Caco-2 (cell line): ENCODE data around the gene TMPRSS11B. TPM values are rescaled to one million over a fixed set of nuclear protein-coding genes. Genes with fewer than 3 reads are reported as not detected.

Source experiments
- BruUV-seq: library from RNA; stranded (reverse); fragments of 400-500 nt; replicated peaks from 2 replicates; lab custom pipeline; 2021; lab: Mats Ljungman, UMichigan
- CTCF ChIA-PET: fragments of 300-600 bp; sonication (Branson Sonifier 250); formaldehyde crosslinking; loops from one replicate; lab custom pipeline; 2022; ENCODE audit warnings: antibody characterized with exemption; lab: Charles Lee
- POLR2A ChIA-PET: fragments of 300-600 bp; sonication (Branson Sonifier 250); formaldehyde crosslinking; loops from one replicate; lab custom pipeline; 2022; ENCODE audit warnings: antibody characterized with exemption; lab: Charles Lee
- DNase-seq, 2 experiments: peaks; one replicate each; pipeline versions ENCODE4 v3.0.0 to v3.0.0-alpha.2; 2020 to 2022
- H3K27me3 ChIP-seq: replicated peaks from 2 replicates; pipeline ENCODE4 v1.6.0; 2011; ENCODE audit warnings: low read length; ENCODE audit not compliant: control insufficient read depth, insufficient read depth
- H3K36me3 ChIP-seq: 2 replicates; pipeline ENCODE4 v1.5.1; 2011; ENCODE audit warnings: low read length; ENCODE audit not compliant: control insufficient read depth, insufficient read depth
- H3K4me1 ChIP-seq: fragments of 250-450 bp; sonication (Bioruptor Pico); 2 replicates; pipeline ENCODE4 v1.5.1; 2020; ENCODE audit warnings: mild to moderate bottlenecking
- H3K4me3 ChIP-seq: 2 replicates; pipeline ENCODE4 v1.5.1; 2011; ENCODE audit warnings: low read depth, mild to moderate bottlenecking, control low read depth, low read length
- H3K9me3 ChIP-seq: fragments of 250-450 bp; sonication (Bioruptor Pico); 2 replicates; pipeline ENCODE4 v1.5.1; 2020; ENCODE audit warnings: mild to moderate bottlenecking, moderate library complexity
- H3K27ac Mint-ChIP-seq: one replicate; pipeline ENCODE4 v1.8.0; 2022; ENCODE audit warnings: mixed read lengths; ENCODE audit not compliant: unreplicated experiment
- H3K27me3 Mint-ChIP-seq: one replicate; pipeline ENCODE4 v1.8.0; 2022; ENCODE audit warnings: mixed read lengths; ENCODE audit not compliant: insufficient read depth, unreplicated experiment
- H3K36me3 Mint-ChIP-seq: one replicate; pipeline ENCODE4 v1.8.0; 2022; ENCODE audit warnings: mild to moderate bottlenecking, mixed read lengths; ENCODE audit not compliant: insufficient read depth, unreplicated experiment
- H3K4me1 Mint-ChIP-seq: one replicate; pipeline ENCODE4 v1.8.0; 2022; ENCODE audit warnings: low read depth, mixed read lengths; ENCODE audit not compliant: unreplicated experiment
- H3K4me3 Mint-ChIP-seq: one replicate; pipeline ENCODE4 v1.8.0; 2022; ENCODE audit warnings: mild to moderate bottlenecking, moderate library complexity, mixed read lengths; ENCODE audit not compliant: unreplicated experiment
- H3K9me3 Mint-ChIP-seq: one replicate; pipeline ENCODE4 v1.8.0; 2022; ENCODE audit warnings: mixed read lengths; ENCODE audit not compliant: unreplicated experiment
- intact Hi-C: fragments of 100-400 bp; cut with micrococcal nuclease; formaldehyde crosslinking; loops from one replicate; pipeline ENCODE4 v1.10.0; 2022; ENCODE audit not compliant: unreplicated experiment
- total RNA-seq: library from RNA; stranded (reverse); gene quantifications from 2 replicates; pipeline ENCODE4 v1.2.3, GENCODE V29; 2022
- TF ChIP-seq, protein P1 (sequence below), 2 experiments: fragments of 200-600 bp in 1 of 2; IDR thresholded peaks; 1 replicate in 1 of 2; 2 replicates in 1 of 2; pipeline versions ENCODE4 v1.5.1 to v1.8.0; 2011 to 2022; ENCODE audit warnings: antibody characterized with exemption in 1 of 2, control low read depth in 1 of 2, inconsistent platforms in 1 of 2, low read depth in 1 of 2, low read length in 1 of 2, mild to moderate bottlenecking in 1 of 2, moderate library complexity in 1 of 2; ENCODE audit not compliant: insufficient read depth in 1 of 2, severe bottlenecking in 1 of 2, unreplicated experiment in 1 of 2

Gene TMPRSS11B
- total RNA-seq, 1 experiment from 2014 or later: not detected

- no TSS peak for BruUV-seq
- ChIA-PET POLR2A (no interaction called here), CTCF (no interaction called here)
- no peaks in the 10 kb centered on the region for H3K9me3 Mint-ChIP-seq
- Histone ChIP-seq H3K36me3 (no peaks in the 10 kb centered on the region; the same call in 1 of the 2 replicates), H3K4me3 (no peak overlapping the region), H3K27me3 (no peaks in the 10 kb centered on the region), H3K9me3 (no peaks in the 10 kb centered on the region), H3K4me1 (no peaks in the 10 kb centered on the region)
- no peaks in the 10 kb centered on the region for H3K36me3 Mint-ChIP-seq
- H3K27me3 Mint-ChIP-seq: no peaks in the 10 kb centered on the region
- intact Hi-C loops: no loop called here
- no peak for DNase-seq
- H3K4me1 Mint-ChIP-seq: no peaks in the 10 kb centered on the region
- no peak overlapping the region for H3K4me3 Mint-ChIP-seq
- no peak overlapping the region for H3K27ac Mint-ChIP-seq
- TF ChIP-seq, protein P1, sequence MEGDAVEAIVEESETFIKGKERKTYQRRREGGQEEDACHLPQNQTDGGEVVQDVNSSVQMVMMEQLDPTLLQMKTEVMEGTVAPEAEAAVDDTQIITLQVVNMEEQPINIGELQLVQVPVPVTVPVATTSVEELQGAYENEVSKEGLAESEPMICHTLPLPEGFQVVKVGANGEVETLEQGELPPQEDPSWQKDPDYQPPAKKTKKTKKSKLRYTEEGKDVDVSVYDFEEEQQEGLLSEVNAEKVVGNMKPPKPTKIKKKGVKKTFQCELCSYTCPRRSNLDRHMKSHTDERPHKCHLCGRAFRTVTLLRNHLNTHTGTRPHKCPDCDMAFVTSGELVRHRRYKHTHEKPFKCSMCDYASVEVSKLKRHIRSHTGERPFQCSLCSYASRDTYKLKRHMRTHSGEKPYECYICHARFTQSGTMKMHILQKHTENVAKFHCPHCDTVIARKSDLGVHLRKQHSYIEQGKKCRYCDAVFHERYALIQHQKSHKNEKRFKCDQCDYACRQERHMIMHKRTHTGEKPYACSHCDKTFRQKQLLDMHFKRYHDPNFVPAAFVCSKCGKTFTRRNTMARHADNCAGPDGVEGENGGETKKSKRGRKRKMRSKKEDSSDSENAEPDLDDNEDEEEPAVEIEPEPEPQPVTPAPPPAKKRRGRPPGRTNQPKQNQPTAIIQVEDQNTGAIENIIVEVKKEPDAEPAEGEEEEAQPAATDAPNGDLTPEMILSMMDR (IDR thresholded peaks at IDR 0.05; ENCODE audit: insufficient read depth in 1 of 2, low read depth in 1 of 2, low read length in 1 of 2, severe bottlenecking in 1 of 2, unreplicated experiment in 1 of 2): no peak
These were observed 10.8 kb upstream of the TMPRSS11B start for GRCh38 chr4:68256284-68256683.

GRCh38 chr4:68250151-68250930, 4.8 kb upstream of the TMPRSS11B start:
- H3K36me3 Mint-ChIP-seq: no peaks in the 10 kb centered on the region
- intact Hi-C loops: no loop called here

GRCh38 chr4:68249434-68249833, 3.9 kb upstream of the TMPRSS11B start:
- CTCF ChIA-PET: no interaction called here
- intact Hi-C loops: no loop called here
- no peak overlapping the region for H3K4me3 Mint-ChIP-seq
- Histone ChIP-seq H3K4me1 (no peaks in the 10 kb centered on the region), H3K27me3 (no peaks in the 10 kb centered on the region), H3K9me3 (no peaks in the 10 kb centered on the region), H3K36me3 (no peaks in the 10 kb centered on the region), H3K4me3 (no peak overlapping the region)
- H3K27ac Mint-ChIP-seq: no peak overlapping the region
- no peaks in the 10 kb centered on the region for H3K4me1 Mint-ChIP-seq
- H3K36me3 Mint-ChIP-seq: no peaks in the 10 kb centered on the region
- H3K27me3 Mint-ChIP-seq: peaks cover 3% of the 10 kb centered on the region
- TF ChIP-seq, protein P1 (IDR thresholded peaks at IDR 0.05; ENCODE audit: insufficient read depth in 1 of 2, low read depth in 1 of 2, low read length in 1 of 2, severe bottlenecking in 1 of 2, unreplicated experiment in 1 of 2): no peak
- BruUV-seq: no TSS peak
- H3K9me3 Mint-ChIP-seq: no peaks in the 10 kb centered on the region
- no peak for DNase-seq
- POLR2A ChIA-PET: no interaction called here

More at GRCh38 chr4:68250151-68250930, 4.8 kb upstream of the TMPRSS11B start:
- Mint-ChIP-seq H3K4me1 (no peaks in the 10 kb centered on the region), H3K27me3 (peaks cover 3% of the 10 kb centered on the region), H3K9me3 (no peaks in the 10 kb centered on the region), H3K4me3 (no peak overlapping the region), H3K27ac (no peak overlapping the region)
- Histone ChIP-seq H3K4me3 (no peak overlapping the region), H3K36me3 (no peaks in the 10 kb centered on the region), H3K27me3 (no peaks in the 10 kb centered on the region), H3K4me1 (no peaks in the 10 kb centered on the region), H3K9me3 (no peaks in the 10 kb centered on the region)
- ChIA-PET CTCF (no interaction called here), POLR2A (no interaction called here)
- no peak for DNase-seq
- TF ChIP-seq, protein P1 (IDR thresholded peaks at IDR 0.05; ENCODE audit: insufficient read depth in 1 of 2, low read depth in 1 of 2, low read length in 1 of 2, severe bottlenecking in 1 of 2, unreplicated experiment in 1 of 2): no peak
- no TSS peak for BruUV-seq
